OCI-LY7 (cell line): ENCODE measurements around the gene VWF.

Experiments
- CTCF ChIP-seq: fragments of 200-600 bp; sonication (generic); conservative IDR thresholded peaks from 2 replicates; pipeline ENCODE4 v1.5.1; 2014; ENCODE audit warnings: mild to moderate bottlenecking, antibody characterized with exemption, low read length, moderate library complexity, mixed read lengths
- EZH2phosphoT487 ChIP-seq: fragments of 200-600 bp; sonication (generic); IDR thresholded peaks from 2 replicates; pipeline ENCODE4 v1.6.1; 2018; ENCODE audit warnings: low read depth, borderline replicate concordance, mild to moderate bottlenecking, mixed run types, antibody characterized with exemption, low read length, moderate library complexity, mixed read lengths

DNA sequence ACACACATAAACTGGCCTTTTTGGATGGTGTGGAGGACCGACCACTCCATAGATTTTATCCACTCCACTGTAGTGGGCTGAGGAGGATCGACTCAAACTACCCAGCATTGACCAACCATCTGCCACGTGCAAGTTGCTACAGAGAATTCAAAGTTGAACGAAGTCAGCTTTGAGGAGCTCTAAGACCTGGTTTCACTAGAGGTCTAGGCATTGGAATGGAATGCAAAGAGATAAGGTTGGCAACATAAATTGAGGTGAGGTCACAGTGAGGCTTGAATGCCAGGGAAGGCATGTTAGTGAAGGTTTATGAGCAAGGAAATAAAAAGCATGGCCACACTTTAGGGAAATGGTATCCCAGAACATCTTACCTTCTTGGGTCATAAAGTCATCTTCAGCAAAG, 14.5 kb downstream of the VWF start:
- no peak for TF ChIP-seq CTCF
- TF ChIP-seq EZH2phosphoT487 = no peak
